Measurements from ENCODE around the gene C11orf97.

The C11orf97 gene

DNA sequence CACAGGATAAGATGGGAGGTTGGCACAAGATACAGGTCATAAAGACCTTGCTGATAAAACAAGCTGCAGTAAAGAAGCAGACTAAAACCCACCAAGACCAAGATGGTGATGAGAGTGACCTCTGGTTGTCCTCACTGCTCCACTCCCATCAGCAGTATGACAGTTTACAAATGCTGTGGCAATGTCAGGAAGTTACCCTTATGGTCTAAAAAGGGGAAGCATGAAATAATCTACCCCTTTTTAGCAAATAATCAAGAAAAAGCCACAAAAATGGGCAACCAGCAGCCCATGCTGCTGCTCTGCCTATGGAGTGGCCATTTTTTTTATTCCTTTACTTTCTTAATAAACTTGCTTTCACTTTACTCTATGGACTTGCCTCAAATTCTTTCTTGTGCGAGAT is 46.2 kb downstream of the C11orf97 start:
- DNase-seq: peak; percentile 71

- DNase-seq: no peak
These were observed 46.7 kb downstream of the C11orf97 start for GRCh38 chr11:94558932-94559331.

DNA sequence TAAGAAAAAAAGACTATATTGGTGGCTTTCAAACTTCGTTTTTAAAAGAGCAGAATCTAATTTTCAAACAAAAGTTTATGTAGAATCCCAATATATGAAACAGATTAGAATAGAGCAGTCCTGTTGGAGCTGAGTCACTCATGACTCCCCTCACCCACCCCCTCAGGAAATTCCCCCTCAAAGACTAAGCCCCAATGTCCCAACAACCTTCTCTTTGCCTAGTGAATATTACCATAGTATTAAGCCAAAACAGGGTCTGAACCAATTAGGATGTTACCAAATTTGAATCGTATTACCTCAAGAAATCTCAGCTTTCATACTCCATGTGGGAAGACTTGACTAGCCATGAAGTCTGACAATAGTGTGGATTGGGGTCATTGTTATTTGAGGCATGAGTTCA is 47.1 kb downstream of the C11orf97 start:
- DNase-seq: no peak

GRCh38 chr11:94560834-94561233 is 48.6 kb downstream of the C11orf97 start:
- DNase-seq: no peak

- DNase-seq: no peak
These were observed 51.1 kb downstream of the C11orf97 start for GRCh38 chr11:94563176-94563847.

DNA sequence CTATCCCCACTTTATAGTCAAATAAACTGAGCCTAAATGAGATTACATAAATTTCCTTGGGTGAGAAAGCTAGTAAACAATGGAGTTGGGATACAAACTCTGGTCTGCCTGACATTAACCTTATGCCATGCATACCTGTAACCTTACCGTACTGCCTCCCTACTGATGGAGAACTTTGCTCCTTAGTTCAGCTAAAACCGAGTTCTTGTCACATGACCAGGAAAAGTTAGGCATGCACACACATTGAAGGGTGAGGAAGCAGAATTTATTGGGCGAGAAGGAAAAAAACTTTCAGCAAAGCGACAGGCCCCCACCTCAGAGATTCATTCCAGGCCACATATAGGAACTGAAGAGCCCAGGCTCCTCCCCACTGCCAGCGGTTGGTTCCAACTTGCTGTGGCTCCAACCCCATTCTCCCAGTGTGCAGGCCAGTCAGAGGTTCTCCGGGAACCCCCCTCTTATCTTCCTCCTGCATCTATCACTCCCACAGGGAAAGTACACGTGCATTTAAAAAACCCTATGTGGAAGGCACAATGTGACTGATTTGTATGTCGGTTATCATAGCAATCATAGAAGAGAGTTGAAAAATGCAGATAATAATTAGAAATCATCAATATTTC is 51.7 kb downstream of the C11orf97 start:
- DNase-seq: no peak

- no peak for DNase-seq
These were observed 55.0 kb downstream of the C11orf97 start, which contains the start of gene PIWIL4 for GRCh38 chr11:94567181-94567670. PIWIL4 (plus strand) TSS chr11:94567368; CDS start chr11:94567519, 151 bp downstream.

GRCh38 chr11:94568200-94568599 is 55.9 kb downstream of the C11orf97 start:
- no peak for DNase-seq

DNA sequence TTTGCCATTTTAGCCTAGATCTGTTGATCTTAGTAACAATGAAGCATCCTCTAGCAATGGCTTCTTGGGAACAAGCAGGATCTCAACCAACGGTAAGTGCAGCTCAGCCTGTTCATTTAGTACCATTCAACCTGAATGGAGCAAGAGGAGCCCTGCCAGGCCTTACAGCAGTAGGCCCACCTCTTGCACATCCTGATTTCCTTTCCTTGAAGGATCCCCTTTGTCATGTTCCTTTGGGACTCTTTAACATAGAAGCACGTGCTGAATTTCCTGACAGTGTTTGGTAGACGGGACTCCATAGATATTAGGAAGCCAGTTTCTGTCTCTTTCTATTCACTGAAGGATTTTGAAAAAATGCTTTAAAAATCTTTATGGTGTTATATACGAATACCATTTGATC is 56.5 kb downstream of the C11orf97 start:
- DNase-seq: no peak

DNA sequence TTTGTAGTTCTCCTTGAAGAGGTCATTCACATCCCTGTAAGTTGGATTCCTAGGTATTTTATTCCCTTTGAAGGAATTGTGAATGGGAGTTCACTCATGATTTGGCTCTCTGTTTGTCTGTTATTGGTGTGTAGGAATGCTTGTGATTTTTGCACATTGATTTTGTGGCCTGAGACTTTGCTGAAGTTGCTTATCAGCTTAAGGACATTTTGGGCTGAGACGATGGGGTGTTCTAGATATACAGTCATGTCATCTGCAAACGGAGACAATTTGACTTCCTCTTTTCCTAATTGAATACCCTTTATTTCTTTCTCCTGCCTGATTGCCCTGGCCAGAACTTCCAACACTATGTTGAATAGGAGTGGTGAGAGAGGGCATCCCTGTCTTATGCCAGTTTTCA is 60.7 kb downstream of the C11orf97 start:
- peak; percentile 19 for DNase-seq

GRCh38 chr11:94574193-94574961 is 62.1 kb downstream of the C11orf97 start:
- peak; percentile 62 for DNase-seq

DNA sequence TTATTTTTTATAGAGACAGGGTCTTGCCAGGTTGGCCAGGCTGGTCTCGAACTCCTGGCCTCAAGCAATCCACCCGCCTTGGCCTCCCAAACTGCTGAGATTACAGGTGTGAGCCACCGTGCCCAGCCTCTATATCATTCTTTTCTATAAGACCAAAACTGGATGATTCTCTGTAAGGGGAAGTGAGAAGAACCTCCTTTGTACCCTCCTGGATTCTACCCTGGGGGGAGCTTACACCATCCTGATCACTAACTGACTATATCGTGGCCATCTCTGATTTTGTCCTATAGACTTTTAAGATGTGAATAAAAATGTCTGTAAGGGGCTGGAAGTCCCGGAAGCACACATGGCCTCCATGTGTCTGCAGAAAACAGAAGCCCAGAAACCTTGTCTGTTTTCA is 64.0 kb downstream of the C11orf97 start:
- DNase-seq: no peak

DNA sequence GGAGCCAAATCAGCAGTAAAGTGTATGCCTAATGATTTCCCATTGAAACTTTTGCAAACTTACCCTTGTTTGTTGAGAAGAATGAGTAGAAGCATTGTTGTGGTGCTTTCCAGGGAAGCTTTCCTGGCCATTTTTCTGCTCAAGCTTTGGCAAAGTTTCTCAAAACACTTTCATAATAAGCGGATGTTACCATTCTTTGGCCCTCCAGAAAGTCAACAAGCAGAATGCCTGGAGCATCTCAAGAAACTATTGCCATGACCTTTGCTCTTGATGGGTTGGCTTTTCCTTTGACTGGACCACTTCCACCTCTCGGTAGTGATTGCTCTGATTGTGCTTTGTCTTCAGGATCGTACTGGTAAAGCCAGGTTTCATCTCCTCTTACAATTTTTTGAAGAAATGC is 65.6 kb downstream of the C11orf97 start:
- DNase-seq: no peak
